Muscle layer of duodenum (tissue), 2 donors: ENCODE results near the gene AMIGO2.
A peak's percentile ranks its signal among the peaks of the same experiment; 100 is the strongest.

Source experiments
- H3K27ac ChIP-seq: one replicate; pipeline ENCODE4 v1.7.0; 2013; ENCODE audit warnings: mild to moderate bottlenecking, low read length
- H3K27me3 ChIP-seq: one replicate; pipeline ENCODE4 v1.7.0; 2013; ENCODE audit warnings: low read depth, mild to moderate bottlenecking, control low read depth, low read length
- H3K36me3 ChIP-seq, 2 donors: one replicate each; pipeline ENCODE4 v1.7.0; 2013; ENCODE audit warnings: low read length in 2 of 2, control low read depth in 1 of 2, mild to moderate bottlenecking in 1 of 2; ENCODE audit not compliant: insufficient read depth in 2 of 2, control insufficient read depth in 1 of 2
- H3K4me1 ChIP-seq, 2 donors: one replicate each; pipeline ENCODE4 v1.7.0; 2013; ENCODE audit warnings: low read length in 2 of 2, mild to moderate bottlenecking in 2 of 2, control low read depth in 1 of 2, moderate library complexity in 1 of 2; ENCODE audit not compliant: insufficient read depth in 2 of 2, control insufficient read depth in 1 of 2
- H3K4me3 ChIP-seq, 2 donors: one replicate each; pipeline ENCODE4 v1.7.0; 2013; ENCODE audit warnings: low read length in 2 of 2, low read depth in 1 of 2, mild to moderate bottlenecking in 1 of 2
- H3K9me3 ChIP-seq, 2 donors: one replicate each; pipeline ENCODE4 v1.7.0; 2013; ENCODE audit warnings: low read length in 2 of 2, control low read depth in 1 of 2, mild to moderate bottlenecking in 1 of 2; ENCODE audit not compliant: control insufficient read depth in 1 of 2
- donor health status: healthy.

The AMIGO2 gene

GRCh38 chr12:47097276-47097896, 17.6 kb upstream of the AMIGO2 start:
- no peak overlapping the region for H3K27ac ChIP-seq
- H3K27me3 ChIP-seq = no peaks in the 10 kb centered on the region

DNA sequence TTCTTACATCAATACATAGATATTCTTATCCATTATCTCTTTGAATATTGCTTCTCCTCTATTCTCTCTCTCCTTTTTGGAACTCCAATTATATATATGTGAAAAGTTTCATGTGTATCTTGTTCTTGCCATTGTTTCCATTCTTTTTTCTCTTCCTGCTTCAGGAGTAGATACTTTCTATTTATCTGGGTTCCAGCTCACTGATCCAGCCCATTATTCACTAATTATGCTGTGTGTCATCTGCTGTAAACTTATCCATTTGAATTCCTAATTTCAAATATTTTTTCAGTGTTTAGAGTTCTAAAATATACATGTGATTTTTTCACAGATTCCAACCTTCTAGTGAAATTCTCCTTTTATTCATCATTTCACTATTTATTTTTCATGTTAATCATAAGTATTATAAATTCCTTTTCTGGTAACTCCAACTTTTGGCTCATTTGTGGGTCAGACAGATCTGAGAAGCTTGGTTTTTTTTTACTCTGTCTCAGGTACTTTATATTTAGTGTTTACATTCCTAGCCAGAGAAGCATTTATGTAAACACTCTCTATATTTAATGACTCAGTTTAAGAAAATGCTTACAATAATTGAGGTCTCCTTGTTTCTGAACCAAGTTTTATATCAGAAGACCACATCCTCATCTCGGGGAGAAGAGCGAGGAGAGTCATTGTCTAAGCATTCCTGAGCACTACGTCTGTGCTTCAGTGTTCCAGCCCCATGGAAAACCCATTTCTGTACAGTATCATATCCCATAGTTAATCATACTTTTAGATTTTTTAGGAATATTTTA, 15.9 kb upstream of the AMIGO2 start:
- no peaks in the 10 kb centered on the region for H3K9me3 ChIP-seq
- no peaks in the 10 kb centered on the region for H3K27me3 ChIP-seq
- peaks cover 0 to 7% of the 10 kb centered on the region in 2 donors for H3K4me1 ChIP-seq
- H3K4me3 ChIP-seq = no peak overlapping the region
- no peaks in the 10 kb centered on the region for H3K36me3 ChIP-seq
- H3K27ac ChIP-seq = no peak overlapping the region

More at GRCh38 chr12:47097276-47097896, 17.6 kb upstream of the AMIGO2 start:
- peaks cover 0 to 7% of the 10 kb centered on the region in 2 donors for H3K4me1 ChIP-seq
- no peak overlapping the region for H3K4me3 ChIP-seq
- no peaks in the 10 kb centered on the region for H3K36me3 ChIP-seq
- H3K9me3 ChIP-seq = no peaks in the 10 kb centered on the region

DNA sequence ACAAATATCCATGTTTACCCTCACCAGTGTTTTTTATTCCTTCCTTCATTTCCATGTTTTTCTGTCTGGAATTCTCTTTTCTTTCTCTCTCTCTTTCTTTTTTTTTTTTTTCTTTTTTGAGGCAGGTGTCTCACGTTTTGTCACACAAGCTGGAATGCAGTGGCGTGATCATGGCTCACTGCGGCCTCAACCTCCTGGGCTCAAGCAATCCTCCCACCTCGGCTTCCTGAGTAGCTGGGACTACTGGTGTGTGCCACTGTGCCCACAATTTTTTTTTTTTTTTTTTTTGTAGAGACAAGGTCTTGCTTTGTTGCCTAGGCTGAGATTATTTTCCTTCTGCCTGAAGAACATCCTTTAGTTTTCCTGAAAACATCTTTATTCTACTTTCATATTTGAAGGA, 15.0 kb upstream of the AMIGO2 start:
- H3K27ac ChIP-seq = no peak overlapping the region
- no peaks in the 10 kb centered on the region for H3K27me3 ChIP-seq
- H3K4me1 ChIP-seq = peaks cover 0 to 7% of the 10 kb centered on the region in 2 donors
- no peaks in the 10 kb centered on the region for H3K9me3 ChIP-seq
- H3K4me3 ChIP-seq = no peak overlapping the region
- H3K36me3 ChIP-seq = no peaks in the 10 kb centered on the region

DNA sequence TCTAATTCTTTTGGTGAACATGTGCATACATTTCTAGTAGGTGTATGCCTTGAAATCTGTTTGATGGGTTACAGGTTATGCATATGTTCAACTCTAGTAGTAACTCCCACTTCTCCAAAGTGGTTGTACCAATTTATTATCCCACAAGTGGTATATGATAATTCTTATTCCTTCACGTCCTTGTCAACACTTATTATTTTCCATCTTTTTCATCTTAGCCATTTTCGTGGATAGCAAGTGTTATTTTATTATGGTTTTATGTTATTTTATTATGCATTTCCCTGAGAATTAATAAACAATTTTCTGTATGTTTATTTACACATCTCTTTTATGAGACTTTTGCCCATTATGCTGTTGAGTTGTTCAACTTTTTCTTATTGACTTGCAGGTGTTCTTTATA, 11.2 kb upstream of the AMIGO2 start:
- Histone ChIP-seq H3K4me1 (peaks cover 0 to 19% of the 10 kb centered on the region in 2 donors), H3K27me3 (no peaks in the 10 kb centered on the region), H3K4me3 (no peak overlapping the region), H3K9me3 (no peaks in the 10 kb centered on the region), H3K36me3 (no peaks in the 10 kb centered on the region), H3K27ac (no peak overlapping the region)

DNA sequence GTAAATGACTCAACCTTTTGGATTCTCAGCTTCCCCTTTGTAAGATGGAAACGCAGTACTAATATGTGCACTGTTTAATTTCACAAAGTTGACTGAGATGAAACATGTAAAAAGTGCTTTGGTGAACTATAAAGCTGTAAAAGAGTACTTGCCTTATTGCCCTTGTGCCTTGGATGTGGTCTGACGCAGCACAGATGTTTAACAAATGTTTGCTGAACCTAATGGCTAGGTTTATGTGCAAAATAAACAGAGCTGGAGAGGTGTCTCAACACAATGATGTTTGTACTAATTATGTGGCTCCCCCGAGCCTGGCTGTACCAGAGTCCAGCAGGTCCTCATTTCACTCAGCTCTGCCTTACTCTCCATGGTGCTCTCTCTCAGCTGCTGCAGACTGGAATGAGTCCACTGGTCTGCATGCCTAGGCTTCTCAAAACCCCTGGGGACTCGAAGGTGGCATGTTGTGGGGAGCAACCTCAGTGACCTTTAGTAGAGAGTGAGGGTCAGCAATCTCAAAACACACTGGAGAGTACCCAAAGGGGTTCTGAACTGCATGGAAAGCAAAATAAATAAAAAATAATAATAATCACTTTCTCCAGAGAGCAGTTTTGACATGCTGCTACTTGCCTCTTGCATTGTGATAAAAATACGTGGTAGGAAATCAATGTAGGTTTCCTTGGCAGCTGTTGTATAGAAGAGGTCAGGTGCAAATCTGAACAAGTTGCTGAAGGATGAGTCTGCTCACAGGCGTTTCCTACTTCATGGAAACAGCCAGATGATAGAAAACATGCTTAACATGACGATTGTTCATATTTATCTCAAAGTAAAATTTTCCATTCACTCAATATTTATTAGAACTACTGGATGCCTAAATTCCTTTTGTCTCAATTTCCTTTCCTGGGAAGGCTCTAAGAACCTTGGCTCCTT, 8.5 kb upstream of the AMIGO2 start:
- Histone ChIP-seq H3K27me3 (no peaks in the 10 kb centered on the region), H3K4me3 (peak overlapping the region in 1 of 2 donors; percentile 19), H3K36me3 (no peaks in the 10 kb centered on the region), H3K27ac (peak overlapping the region; percentile 72), H3K4me1 (peaks cover 4 to 28% of the 10 kb centered on the region in 2 donors), H3K9me3 (no peaks in the 10 kb centered on the region)

DNA sequence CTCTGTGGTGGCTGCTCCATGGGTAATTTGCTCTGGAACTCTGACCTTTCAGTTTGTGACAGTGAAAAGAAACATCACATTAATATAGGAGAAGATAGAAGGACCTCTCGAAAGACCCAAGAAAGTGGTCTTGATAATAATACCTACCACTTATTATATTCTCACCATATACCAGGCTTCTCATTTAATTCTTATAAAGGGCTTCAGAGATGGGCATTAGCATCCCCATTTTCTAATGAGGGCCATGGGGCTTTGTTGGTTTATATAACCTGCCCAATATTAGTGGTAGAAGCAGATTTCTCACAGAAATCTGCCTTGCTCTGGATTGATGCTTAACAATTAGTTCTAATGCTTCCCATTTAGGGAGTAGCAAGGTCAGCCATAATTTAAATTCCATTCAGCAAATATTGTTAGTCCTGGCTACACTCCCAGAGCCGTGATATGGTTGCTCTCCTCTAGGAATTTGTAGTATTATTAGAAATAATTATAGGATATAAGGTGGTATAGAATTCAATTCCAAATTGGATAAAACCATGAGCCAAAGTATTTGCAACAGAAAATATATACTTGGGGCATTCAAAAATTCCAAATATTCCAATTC, 7.4 kb upstream of the AMIGO2 start:
- Histone ChIP-seq H3K27me3 (no peaks in the 10 kb centered on the region), H3K4me3 (no peak overlapping the region), H3K27ac (peak overlapping the region; percentile 54), H3K9me3 (no peaks in the 10 kb centered on the region), H3K36me3 (no peaks in the 10 kb centered on the region), H3K4me1 (peaks cover 4 to 28% of the 10 kb centered on the region in 2 donors)

DNA sequence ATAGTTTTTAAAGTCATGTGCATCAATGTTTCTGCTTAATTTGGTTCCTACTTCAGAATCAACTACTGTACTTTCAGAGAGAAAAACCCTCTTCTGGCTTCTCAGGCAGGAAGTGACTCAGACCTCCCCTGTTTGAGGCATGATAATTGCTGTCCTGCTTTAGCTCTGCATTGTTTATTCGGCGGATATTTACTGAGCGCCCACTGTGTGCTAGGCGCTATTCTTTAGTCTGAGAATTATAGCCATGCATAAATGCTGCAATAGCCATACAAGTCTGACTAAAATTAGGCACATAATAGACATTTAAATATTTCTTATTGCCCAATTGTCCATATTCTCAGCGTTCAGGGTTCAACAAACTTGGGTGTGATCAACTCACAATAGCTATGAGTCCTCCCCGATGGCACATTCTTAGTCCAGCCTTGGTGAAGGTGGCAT, 6.1 kb upstream of the AMIGO2 start:
- H3K27ac ChIP-seq = peak overlapping the region; percentile 14
- H3K9me3 ChIP-seq = no peaks in the 10 kb centered on the region
- peaks cover 4 to 28% of the 10 kb centered on the region in 2 donors for H3K4me1 ChIP-seq
- no peak overlapping the region for H3K4me3 ChIP-seq
- H3K27me3 ChIP-seq = no peaks in the 10 kb centered on the region
- no peaks in the 10 kb centered on the region for H3K36me3 ChIP-seq

GRCh38 chr12:47084172-47084571, 4.4 kb upstream of the AMIGO2 start:
- Histone ChIP-seq H3K4me1 (peaks cover 4 to 28% of the 10 kb centered on the region in 2 donors), H3K27me3 (no peaks in the 10 kb centered on the region), H3K27ac (no peak overlapping the region), H3K9me3 (no peaks in the 10 kb centered on the region), H3K4me3 (no peak overlapping the region), H3K36me3 (no peaks in the 10 kb centered on the region)

DNA sequence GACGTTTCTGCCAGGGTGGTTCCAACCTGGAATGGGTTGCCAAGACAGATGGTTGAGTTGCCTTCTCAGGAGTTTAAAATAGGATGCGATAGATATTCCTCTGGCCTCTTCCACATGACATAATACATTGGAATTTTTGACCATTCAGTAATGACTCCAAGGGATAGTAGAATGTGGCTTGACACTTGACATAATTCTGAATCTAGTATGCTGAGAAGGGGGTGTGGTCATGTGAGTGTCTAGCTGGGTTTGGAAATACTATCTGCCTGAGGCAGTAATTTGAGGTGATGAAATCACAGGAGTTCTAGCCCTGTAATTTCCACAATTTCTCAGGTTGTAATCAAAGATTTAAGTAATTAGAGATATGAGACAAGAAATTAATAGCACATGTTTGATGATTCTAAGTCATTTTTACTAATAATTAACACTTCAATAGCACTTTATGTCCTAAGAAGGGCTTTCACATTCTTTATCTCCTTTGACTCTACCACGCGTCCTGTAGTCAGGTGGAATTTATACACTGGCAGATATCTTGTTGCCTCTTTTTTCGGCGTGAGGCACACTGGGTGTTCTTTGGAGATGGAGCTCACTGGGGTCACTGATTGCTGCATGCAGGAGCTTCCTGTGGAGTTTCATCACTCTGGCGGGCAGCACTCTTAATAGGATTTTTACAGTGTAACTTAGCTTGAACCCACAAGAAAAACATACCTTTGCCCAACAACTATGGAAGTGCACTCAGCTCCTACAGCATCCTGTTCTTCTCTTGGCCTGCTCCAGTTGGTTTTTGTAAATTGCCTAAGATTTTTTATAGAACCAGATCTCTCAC, 3.2 kb upstream of the AMIGO2 start:
- no peaks in the 10 kb centered on the region for H3K9me3 ChIP-seq
- no peak overlapping the region for H3K4me3 ChIP-seq
- no peak overlapping the region for H3K27ac ChIP-seq
- H3K4me1 ChIP-seq = peaks cover 4 to 20% of the 10 kb centered on the region in 2 donors
- H3K27me3 ChIP-seq = no peaks in the 10 kb centered on the region
- H3K36me3 ChIP-seq = no peaks in the 10 kb centered on the region

- Histone ChIP-seq H3K9me3 (no peaks in the 10 kb centered on the region), H3K4me3 (no peak overlapping the region), H3K27ac (peak overlapping the region; percentile 7), H3K36me3 (no peaks in the 10 kb centered on the region), H3K27me3 (no peaks in the 10 kb centered on the region), H3K4me1 (peaks cover 4 to 20% of the 10 kb centered on the region in 2 donors)
Measured at GRCh38 chr12:47082283-47082682, 2.5 kb upstream of the AMIGO2 start.
